GM19240 (cell line): ENCODE data around the gene NOC3L.
"Not testable (repeated sequence)": the region's sequence is repeated elsewhere in the genome, so short reads cannot be mapped to it uniquely, and the experiment has no call there.

ENCODE experiments used
- DNase-seq: peaks from one replicate; pipeline ENCODE4 v3.0.0; 2011; ENCODE audit warnings: low spot score; ENCODE audit not compliant: insufficient read length

NOC3L gene, protein sequence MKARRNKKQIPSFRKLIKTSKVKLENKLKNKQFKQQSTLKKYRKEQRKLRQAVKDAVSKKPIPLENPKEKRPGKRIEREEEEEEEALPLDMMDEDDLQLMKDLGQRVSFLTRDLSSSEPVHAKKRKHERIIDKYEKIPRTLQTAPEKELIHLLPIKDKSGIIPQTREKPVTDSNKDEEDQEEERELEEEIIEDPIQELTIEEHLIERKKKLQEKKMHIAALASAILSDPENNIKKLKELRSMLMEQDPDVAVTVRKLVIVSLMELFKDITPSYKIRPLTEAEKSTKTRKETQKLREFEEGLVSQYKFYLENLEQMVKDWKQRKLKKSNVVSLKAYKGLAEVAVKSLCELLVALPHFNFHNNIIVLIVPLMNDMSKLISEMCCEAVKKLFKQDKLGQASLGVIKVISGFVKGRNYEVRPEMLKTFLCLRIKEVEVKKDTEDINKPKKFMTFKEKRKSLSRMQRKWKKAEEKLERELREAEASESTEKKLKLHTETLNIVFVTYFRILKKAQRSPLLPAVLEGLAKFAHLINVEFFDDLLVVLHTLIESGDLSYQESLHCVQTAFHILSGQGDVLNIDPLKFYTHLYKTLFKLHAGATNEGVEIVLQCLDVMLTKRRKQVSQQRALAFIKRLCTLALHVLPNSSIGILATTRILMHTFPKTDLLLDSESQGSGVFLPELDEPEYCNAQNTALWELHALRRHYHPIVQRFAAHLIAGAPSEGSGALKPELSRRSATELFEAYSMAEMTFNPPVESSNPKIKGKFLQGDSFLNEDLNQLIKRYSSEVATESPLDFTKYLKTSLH

GRCh38 chr10:94362360-94363250 is at the start of gene NOC3L:
NOC3L (minus strand) TSS chr10:94362939; CDS start chr10:94362838, 101 bp downstream.
- DNase-seq = peak; percentile 87

GRCh38 chr10:94412449-94412848 is 49.7 kb upstream of the NOC3L start:
- no peak for DNase-seq

GRCh38 chr10:94411304-94411703 is 48.6 kb upstream of the NOC3L start:
- no peak for DNase-seq

- no peak for DNase-seq
Observed at GRCh38 chr10:94409021-94409657, 46.4 kb upstream of the NOC3L start.

DNA sequence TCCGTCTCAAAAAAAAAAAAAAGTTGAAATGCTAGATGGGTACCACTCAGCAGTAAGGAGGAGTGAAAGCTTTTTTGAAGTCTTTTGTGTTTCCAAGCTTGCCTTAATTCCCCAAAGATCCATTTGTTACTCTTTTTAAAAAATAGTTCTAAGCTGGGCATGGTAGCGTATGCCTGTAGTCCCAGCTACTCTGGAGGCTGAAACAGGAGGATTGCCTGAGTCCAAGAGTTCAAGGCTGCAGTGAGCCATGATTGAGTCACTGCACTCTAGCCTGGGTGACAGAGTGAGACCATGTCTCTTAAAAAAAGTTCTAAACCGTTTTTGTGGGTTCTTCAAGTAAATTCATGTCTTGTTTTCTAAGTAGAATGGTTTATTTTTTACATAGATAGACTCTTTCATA is 44.9 kb upstream of the NOC3L start:
- no peak for DNase-seq

DNA sequence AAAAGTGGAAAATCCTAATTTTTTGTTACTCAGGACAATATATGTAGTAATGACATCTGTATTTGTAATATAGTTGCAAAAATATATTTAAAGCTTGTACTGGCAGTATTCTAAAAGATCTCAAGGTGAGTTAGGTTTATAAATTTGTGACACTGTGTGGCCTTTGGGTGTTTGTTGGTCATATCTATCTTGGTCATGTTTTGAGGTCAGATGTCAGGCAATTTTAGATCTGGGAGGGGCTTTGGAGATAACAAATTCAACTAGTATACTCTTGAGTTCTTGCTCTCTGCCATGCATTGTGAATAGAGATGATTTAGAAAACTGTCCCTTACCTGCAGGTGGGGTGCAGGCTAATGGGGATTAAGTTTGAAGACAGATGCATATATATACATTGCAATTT is 42.7 kb upstream of the NOC3L start:
- no peak for DNase-seq

DNA sequence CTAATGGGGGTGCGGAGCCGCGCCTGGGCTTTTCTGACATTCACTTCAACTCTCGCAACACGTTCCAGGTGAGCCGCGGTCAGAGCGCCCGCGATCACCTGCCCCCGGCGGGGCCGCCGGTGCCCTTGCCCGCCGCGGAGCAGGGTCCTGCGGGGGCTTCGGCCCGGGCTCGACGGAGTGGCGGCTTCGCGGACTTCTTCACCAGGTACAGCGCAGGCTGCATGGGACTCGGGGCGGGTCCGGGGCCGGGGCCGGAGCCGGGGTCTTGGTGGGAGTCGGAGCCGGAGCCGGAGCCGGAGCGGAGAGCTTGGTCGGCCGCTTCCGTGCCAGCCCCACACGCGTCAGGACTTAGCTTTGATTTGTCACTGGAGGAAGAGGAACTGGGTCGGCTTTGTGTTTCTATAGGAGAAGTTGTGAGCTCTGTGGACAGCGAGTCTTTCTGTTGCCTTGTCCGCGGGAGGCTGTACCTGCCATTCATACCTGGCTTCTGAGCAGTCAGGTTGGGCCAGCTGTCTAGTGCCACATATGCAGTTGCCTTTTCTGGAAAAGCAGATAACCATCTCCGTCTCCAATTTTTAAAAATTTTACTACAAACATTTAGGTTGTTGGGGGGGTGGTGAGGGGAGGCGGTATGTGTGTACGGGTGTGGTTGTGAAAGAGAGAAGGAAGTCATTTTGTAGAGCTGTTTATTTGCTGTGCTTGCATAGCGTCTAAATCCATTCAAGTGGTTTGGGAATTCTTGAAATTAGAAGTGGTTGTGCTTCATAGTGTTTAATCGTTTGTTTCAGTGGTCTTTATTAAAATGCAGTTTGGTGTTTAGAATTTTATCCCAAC is 40.9 kb upstream of the NOC3L start:
- peak; percentile 45 for DNase-seq

GRCh38 chr10:94402843-94403379 is 40.2 kb upstream of the NOC3L start:
- peak; percentile 5 for DNase-seq

DNA sequence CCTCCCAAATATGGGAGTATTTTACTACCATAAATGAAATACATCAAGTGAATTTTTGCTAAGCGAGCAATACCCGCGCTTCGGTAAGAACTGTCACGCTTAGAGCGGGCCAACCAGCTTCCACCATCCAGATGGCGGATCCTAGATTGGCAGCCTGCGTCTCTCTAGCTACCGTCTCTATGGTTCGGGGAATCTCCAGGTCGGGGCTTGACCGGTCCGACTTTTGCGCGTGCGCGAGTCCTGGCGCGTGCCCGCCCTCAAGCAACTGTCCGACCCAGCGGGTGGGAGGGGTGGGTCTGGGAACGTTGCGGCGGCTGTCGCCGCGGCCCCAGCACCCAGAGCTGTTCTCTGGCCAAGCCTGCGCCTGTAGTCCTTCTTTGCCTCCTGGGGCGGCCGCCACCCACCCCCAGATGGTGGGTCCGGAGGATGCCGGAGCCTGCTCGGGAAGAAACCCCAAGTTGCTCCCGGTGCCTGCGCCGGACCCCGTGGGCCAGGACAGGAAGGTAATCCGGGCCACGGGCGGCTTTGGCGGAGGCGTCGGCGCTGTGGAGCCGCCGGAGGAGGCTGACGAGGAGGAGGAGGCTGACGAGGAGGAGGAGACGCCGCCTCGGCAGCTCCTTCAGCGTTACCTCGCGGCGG is 39.6 kb upstream of the NOC3L start, which contains the start of gene TBC1D12:
TBC1D12 (plus strand) TSS at position 338 of the 639 bp plus-strand sequence; CDS start at position 411, 73 bp downstream.
- DNase-seq = peak; percentile 71

GRCh38 chr10:94398762-94399161 is 36.0 kb upstream of the NOC3L start:
- no peak for DNase-seq

DNA sequence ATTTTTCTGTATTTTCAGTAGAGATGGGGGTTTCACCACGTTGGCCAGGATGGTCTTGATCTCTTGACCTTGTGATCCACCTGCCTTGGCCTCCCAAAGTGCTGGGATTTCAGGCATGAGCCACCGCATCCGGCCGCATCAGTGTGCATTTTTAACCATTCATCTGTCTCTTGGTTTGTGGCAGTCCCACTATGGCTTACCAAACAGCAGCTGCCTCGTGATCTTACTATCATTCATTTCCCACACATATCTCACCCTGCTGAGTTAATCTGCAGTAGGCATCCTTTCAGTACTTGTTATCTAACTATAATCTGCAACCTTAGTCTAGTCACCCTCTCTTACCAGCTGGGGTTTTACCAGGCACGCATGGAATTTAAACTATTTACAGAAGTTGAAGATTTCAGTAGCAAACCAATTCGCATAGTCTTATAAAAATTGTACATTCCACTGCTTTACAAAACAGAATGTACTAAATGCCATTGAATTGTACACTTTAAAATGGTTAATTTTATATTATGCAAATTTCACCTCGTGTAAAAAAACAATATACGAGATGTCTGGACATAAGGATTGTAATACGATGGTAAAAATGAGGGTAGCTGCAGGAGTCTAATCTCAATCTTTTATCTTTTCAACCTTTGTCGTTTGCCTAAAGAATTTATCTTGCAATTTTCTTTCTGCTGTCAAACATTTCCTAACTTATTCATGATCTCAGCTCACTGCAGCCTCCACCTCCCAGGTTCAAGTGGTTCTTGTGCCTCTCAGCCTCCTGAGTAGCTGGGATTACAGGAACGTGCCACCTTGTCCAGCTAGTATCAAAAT is 35.0 kb upstream of the NOC3L start:
- no peak for DNase-seq

DNA sequence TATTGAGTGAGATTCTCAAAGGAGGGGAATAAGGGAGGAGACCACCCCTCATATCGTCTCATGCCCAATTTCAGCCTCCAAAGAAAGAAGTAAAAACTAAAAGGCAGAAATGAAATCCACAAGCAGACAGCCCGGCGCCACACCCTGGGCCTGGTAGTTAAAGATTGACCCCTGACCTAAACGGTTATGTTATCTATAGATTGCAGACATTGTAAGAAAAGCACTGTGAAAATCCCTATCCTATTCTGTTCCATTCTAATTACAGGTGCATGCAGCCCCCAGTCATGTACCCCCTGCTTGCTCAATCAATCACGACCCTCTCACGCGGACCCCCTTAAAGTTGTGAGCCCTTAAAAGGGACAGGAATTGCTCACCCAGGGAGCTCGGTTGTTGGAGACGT is 29.4 kb upstream of the NOC3L start:
- DNase-seq = not testable (repeated sequence)

- not testable (repeated sequence) for DNase-seq
Observed at GRCh38 chr10:94385733-94386132, 23.0 kb upstream of the NOC3L start.

GRCh38 chr10:94383530-94383929 is 20.8 kb upstream of the NOC3L start:
- DNase-seq = no peak

GRCh38 chr10:94376865-94377264 is 14.1 kb upstream of the NOC3L start:
- DNase-seq = no peak

GRCh38 chr10:94375374-94375773 is 12.6 kb upstream of the NOC3L start:
- DNase-seq = no peak

GRCh38 chr10:94370501-94370900 is 7.8 kb upstream of the NOC3L start:
- no peak for DNase-seq

- DNase-seq = no peak
Observed at GRCh38 chr10:94366382-94366781, 3.6 kb upstream of the NOC3L start.
